ENCODE results near the gene COBL. TPM values are rescaled to one million over a fixed set of nuclear protein-coding genes. Genes with fewer than 3 reads are reported as not detected.
"Not testable (repeated sequence)": the region's sequence is repeated elsewhere in the genome, so short reads cannot be mapped to it uniquely, and the experiment has no call there.

The COBL gene
- total RNA-seq, 1 donor: not detected

DNA sequence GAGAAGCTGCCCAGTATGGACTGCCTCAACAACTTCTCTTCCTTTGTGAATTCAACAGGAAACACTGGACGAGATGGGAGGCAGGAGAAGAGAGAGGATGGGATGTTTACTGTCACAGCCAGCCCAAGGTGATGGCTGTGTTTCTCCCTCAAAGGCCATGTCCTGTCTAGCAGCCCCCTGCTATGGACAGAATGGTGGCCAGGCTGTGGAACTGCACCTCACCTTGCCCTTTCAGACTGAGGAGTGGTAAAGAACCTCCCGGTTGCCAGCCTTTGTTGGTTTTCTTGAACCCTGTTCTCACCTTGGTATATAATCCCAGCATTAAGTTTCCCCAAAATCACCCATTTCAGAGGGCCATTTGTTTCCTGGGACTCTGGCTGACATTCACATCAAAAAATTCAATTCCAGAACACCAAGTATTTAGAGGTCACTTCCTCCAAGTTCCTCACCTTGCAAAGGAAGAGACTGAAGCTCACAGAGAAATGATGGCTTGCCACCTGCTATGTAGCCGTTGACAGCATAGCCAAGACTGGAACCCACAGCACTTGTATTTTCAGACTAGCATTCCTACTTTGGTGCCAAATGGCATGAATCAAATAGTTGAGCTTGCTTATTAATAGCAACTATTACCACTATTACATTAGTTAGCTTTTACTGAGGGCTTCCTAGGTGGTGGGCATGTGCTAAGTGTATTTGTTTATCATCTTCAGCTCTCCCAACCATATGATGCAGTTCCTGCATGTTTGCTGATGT lies 309.9 kb downstream of the COBL start:
- H3K4me3 ChIP-seq (ENCODE audit: low read depth, low read length): no peak overlapping the region
- no peak for DNase-seq (ENCODE audit: low read depth)
- TF ChIP-seq, protein P1, sequence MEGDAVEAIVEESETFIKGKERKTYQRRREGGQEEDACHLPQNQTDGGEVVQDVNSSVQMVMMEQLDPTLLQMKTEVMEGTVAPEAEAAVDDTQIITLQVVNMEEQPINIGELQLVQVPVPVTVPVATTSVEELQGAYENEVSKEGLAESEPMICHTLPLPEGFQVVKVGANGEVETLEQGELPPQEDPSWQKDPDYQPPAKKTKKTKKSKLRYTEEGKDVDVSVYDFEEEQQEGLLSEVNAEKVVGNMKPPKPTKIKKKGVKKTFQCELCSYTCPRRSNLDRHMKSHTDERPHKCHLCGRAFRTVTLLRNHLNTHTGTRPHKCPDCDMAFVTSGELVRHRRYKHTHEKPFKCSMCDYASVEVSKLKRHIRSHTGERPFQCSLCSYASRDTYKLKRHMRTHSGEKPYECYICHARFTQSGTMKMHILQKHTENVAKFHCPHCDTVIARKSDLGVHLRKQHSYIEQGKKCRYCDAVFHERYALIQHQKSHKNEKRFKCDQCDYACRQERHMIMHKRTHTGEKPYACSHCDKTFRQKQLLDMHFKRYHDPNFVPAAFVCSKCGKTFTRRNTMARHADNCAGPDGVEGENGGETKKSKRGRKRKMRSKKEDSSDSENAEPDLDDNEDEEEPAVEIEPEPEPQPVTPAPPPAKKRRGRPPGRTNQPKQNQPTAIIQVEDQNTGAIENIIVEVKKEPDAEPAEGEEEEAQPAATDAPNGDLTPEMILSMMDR (IDR thresholded peaks at IDR 0.05; ENCODE audit: insufficient read depth, low read length): no peak

DNA sequence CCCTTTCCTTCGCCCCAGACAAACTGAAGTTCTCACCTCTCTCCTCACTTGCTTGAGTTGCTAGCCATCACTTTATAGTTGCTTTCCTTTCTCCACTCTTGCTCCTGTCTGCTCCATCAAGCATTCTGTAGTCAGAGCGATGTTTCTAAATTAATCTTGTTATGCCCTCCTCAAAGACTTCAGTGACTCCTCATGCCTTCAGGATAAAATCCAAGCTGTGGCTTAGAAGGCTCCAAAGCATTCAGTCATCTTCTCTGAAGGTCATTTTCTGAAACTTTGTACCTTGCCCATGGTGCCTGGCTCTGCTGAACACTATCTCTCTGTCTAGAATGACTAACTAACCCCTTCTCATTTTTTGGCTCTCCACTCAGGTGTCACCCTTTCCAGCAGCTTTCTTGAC lies 311.5 kb downstream of the COBL start:
- no peak overlapping the region for H3K4me3 ChIP-seq (ENCODE audit: low read depth, low read length)
- no peak for DNase-seq (ENCODE audit: low read depth)
- TF ChIP-seq, protein P1 (IDR thresholded peaks at IDR 0.05; ENCODE audit: insufficient read depth, low read length): no peak

DNA sequence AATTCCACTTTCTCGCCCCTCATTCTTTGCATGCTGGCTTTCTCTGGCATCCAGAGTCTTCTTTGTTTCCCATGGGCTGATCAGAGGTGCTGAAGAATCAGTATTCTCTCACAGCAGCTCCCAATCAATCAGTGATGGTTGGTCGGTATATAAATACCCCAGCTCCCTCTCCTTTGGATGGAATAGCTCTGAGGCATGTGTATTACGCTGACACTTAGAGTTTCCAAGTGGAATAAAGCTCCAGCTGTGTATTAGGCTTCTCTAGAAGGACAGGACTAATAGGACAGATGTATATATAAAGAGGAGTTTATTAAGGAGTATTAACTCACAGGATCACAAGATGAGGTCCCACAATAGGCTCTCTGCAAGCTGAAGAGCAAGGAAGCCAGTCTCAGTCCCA lies 315.7 kb downstream of the COBL start:
- TF ChIP-seq, protein P1 (IDR thresholded peaks at IDR 0.05; ENCODE audit: insufficient read depth, low read length): no peak
- no peak for DNase-seq (ENCODE audit: low read depth)
- H3K4me3 ChIP-seq (ENCODE audit: low read depth, low read length): no peak overlapping the region

DNA sequence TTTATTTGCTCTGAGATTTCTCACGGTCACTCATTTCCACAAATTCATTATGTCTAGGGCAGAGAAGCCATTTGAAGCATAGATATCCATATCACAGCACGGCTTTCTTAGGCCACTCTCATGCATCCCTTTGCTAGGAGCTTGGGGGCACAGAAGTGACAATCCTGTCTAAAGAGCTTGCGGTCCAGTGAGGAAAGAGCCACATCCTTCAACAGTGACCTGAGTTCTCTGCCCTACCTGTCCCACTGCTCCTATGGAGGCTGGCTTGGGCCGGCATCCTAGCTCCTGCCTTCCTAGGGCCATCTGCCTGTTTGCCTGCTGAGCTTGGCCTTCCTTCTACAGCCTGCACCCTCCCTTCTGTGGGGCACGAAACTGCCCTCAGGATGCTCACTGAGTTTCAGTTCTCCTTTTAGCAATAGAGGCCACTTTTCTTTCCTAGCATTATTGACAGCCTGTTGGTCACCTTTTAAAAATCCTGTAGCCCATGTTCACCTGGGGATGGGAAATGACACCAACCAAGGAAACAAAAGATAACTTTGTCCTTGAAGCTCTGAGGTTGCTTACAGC lies 321.8 kb downstream of the COBL start:
- no peak for DNase-seq (ENCODE audit: low read depth)
- no peak overlapping the region for H3K4me3 ChIP-seq (ENCODE audit: low read depth, low read length)
- TF ChIP-seq, protein P1 (IDR thresholded peaks at IDR 0.05; ENCODE audit: insufficient read depth, low read length): no peak

DNA sequence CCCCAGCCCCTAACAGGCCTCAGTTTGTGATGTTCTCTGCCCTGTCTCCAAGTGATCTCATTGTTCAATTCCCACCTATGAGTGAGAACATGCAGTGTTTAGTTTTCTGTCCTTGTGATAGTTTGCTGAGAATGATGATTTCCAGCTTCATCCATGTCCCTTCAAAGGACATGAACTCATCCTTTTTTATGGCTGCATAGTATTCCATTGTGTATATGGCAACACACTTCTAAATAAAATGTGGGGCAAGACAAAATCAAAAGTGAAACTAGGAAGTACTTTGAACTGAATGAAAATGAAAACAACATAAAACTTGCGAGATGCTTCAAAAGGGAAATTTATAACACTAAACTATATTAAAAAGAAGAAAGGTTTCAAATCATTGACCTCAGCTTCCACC lies 326.4 kb downstream of the COBL start:
- not testable (repeated sequence) for DNase-seq (ENCODE audit: low read depth); H3K4me3 ChIP-seq (ENCODE audit: low read depth, low read length)

DNA sequence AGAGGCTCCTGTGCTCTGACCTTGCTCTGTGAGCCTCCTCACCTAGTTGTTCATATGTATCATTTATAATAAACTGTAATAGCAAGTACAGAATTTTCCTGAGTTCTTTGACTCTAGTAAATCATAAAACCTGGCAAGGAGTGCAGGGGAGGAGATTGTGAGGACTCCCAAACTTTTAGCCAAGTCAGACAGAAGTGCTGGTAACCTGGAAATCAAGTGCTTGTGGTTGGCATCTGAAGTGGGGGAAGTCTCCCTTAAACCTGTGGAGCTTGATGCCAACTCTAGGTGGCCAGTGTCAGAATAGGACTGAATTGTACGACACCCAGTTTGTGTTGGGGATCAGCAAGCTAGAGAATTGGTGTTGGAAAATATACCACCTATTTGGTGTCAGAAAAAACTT lies 327.6 kb downstream of the COBL start:
- DNase-seq (ENCODE audit: low read depth): no peak
- TF ChIP-seq, protein P1 (IDR thresholded peaks at IDR 0.05; ENCODE audit: insufficient read depth, low read length): no peak
- no peak overlapping the region for H3K4me3 ChIP-seq (ENCODE audit: low read depth, low read length)

DNA sequence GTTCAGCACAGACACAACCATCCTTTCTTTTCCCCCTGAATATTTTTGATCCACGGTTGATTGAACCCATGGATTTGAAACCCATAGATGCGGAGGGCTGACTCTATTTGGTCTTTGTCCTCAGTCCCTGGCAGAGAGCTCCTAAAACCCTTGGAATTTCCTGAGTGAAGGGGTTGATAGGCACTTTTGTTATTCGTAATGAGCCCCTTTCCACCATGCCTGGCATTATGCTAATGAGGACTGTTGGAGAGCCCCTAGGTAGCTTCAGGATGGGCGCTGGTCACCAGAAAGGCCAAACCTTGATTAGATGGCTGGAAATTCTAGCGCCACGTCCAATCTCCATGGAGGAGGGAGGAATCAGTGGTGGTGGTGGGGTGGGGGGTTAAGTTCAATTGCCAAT lies 328.1 kb downstream of the COBL start:
- H3K4me3 ChIP-seq (ENCODE audit: low read depth, low read length): no peak overlapping the region
- DNase-seq (ENCODE audit: low read depth): no peak
- TF ChIP-seq, protein P1 (IDR thresholded peaks at IDR 0.05; ENCODE audit: insufficient read depth, low read length): no peak
